MM.1S (cell line): Measurements from ENCODE around the gene EIF4G1.

Experiments
- EZH2phosphoT487 ChIP-seq: fragments of 300-600 bp; sonication (generic); IDR thresholded peaks from 2 replicates; pipeline ENCODE4 v1.6.1; 2018; ENCODE audit warnings: antibody characterized with exemption, low read length
- TF ChIP-seq, protein P1 (sequence below): fragments of 300-600 bp; sonication (generic); IDR thresholded peaks from 2 replicates; pipeline ENCODE4 v1.5.1; 2016; ENCODE audit warnings: antibody characterized with exemption, low read length, mixed read lengths

DNA sequence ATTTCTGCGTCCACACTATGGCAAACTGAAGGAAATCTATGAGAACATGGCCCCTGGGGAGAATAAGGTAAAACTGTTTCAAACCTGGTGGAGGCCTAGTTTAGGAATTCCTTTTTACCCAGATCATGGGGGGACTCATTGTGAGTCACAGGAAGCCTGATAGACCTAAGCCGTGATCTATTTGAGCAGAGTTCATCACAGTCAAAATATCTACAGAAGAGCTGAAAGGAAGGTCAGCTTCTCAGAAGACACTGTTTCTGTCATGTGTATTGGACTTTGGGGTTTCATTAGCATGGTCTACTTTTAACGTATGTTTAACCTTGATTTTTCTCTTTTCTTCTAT is 14.1 kb upstream of the EIF4G1 start:
- TF ChIP-seq EZH2phosphoT487: no peak
- TF ChIP-seq, protein P1, sequence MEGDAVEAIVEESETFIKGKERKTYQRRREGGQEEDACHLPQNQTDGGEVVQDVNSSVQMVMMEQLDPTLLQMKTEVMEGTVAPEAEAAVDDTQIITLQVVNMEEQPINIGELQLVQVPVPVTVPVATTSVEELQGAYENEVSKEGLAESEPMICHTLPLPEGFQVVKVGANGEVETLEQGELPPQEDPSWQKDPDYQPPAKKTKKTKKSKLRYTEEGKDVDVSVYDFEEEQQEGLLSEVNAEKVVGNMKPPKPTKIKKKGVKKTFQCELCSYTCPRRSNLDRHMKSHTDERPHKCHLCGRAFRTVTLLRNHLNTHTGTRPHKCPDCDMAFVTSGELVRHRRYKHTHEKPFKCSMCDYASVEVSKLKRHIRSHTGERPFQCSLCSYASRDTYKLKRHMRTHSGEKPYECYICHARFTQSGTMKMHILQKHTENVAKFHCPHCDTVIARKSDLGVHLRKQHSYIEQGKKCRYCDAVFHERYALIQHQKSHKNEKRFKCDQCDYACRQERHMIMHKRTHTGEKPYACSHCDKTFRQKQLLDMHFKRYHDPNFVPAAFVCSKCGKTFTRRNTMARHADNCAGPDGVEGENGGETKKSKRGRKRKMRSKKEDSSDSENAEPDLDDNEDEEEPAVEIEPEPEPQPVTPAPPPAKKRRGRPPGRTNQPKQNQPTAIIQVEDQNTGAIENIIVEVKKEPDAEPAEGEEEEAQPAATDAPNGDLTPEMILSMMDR: no peak
